ENCODE results near the gene TPSB2.
"Not testable (repeated sequence)": the region's sequence is repeated elsewhere in the genome, so short reads cannot be mapped to it uniquely, and the experiment has no call there.

TPSB2 gene

GRCh38 chr16:1230084-1230470, at the start of gene TPSB2:
Gene TPSB2 (minus strand): TSS chr16:1230184. CDS start chr16:1229951, 233 bp downstream.
- not testable (repeated sequence) for H3K4me3 ChIP-seq (ENCODE audit: low read depth, low read length)

GRCh38 chr16:1279081-1279944, 49.3 kb upstream of the TPSB2 start:
- no peak for TF ChIP-seq CTCF (IDR thresholded peaks at IDR 0.05; ENCODE audit: low read depth, low read length)
- H3K4me3 ChIP-seq (ENCODE audit: low read depth, low read length) = no peak overlapping the region

- no peak overlapping the region for H3K4me3 ChIP-seq (ENCODE audit: low read depth, low read length)
Measured at GRCh38 chr16:1278477-1278876, 48.5 kb upstream of the TPSB2 start.

GRCh38 chr16:1277617-1278282, 47.8 kb upstream of the TPSB2 start:
- TF ChIP-seq CTCF (IDR thresholded peaks at IDR 0.05; ENCODE audit: low read depth, low read length) = no peak
- no peak overlapping the region for H3K4me3 ChIP-seq (ENCODE audit: low read depth, low read length)

More at GRCh38 chr16:1278477-1278876, 48.5 kb upstream of the TPSB2 start:
- TF ChIP-seq CTCF (IDR thresholded peaks at IDR 0.05; ENCODE audit: low read depth, low read length) = no peak

- H3K4me3 ChIP-seq (ENCODE audit: low read depth, low read length) = no peak overlapping the region
- TF ChIP-seq CTCF (IDR thresholded peaks at IDR 0.05; ENCODE audit: low read depth, low read length) = no peak
Measured at GRCh38 chr16:1277151-1277598, 47.2 kb upstream of the TPSB2 start.

GRCh38 chr16:1276580-1276878, 46.5 kb upstream of the TPSB2 start:
- TF ChIP-seq CTCF (IDR thresholded peaks at IDR 0.05; ENCODE audit: low read depth, low read length) = no peak

GRCh38 chr16:1275791-1276579, 46.0 kb upstream of the TPSB2 start:
- H3K4me3 ChIP-seq (ENCODE audit: low read depth, low read length) = no peak overlapping the region
- no peak for TF ChIP-seq CTCF (IDR thresholded peaks at IDR 0.05; ENCODE audit: low read depth, low read length)

More at GRCh38 chr16:1276580-1276878, 46.5 kb upstream of the TPSB2 start:
- no peak overlapping the region for H3K4me3 ChIP-seq (ENCODE audit: low read depth, low read length)

Data from WI38 (cell line).